GM12864 (cell line): ENCODE data around the gene RSPRY1.

Experiments
- DNase-seq: peaks from one replicate; pipeline ENCODE4 v3.0.0-alpha.2; 2011; ENCODE audit warnings: low read depth
- H3K4me3 ChIP-seq: 2 replicates; pipeline ENCODE4 v1.5.1; 2011; ENCODE audit warnings: mild to moderate bottlenecking, low read depth, low read length, control low read depth
- CTCF ChIP-seq: IDR thresholded peaks from 2 replicates; pipeline ENCODE4 v1.5.1; 2011; ENCODE audit warnings: low read depth, mild to moderate bottlenecking, moderate library complexity, low read length, control low read depth, inconsistent platforms; ENCODE audit errors: missing control alignments

The RSPRY1 gene

DNA sequence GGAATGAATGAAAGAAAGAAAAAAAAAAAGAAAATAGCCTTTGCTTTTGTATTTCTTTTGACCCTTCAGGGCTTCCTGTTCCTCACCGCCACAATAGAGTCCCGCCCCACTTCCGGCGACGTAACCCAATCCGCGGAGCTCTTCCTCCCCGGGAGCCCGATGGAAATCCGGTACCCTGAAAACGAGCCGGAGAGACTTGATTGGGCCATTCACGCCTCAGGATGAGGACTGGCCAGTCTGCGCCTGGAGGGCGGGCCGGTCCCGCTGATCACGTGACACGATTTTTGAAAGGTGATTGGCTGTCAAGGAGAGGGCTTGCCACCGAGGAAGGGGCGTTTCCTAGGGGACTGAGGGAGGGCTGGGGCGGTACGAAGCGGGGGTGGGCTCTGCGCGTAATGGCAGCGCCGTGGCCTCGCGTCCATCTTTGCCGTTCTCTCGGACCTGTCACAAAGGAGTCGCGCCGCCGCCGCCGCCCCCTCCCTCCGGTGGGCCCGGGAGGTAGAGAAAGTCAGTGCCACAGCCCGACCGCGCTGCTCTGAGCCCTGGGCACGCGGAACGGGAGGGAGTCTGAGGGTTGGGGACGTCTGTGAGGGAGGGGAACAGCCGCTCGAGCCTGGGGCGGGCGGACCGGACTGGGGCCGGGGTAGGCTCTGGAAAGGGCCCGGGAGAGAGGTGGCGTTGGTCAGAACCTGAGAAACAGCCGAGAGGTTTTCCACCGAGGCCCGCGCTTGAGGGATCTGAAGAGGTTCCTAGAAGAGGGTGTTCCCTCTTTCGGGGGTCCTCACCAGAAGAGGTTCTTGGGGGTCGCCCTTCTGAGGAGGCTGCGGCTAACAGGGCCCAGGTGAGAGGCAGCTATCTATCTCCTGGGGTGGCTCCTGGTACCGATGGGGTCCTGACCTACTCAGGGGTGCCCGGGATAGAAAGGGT is at the start of gene RSPRY1, which contains the start of gene PSME3IP1:
Gene RSPRY1, plus strand, starts transcription at position 385 of the 927 bp plus-strand sequence. CDS start 18,330 bp downstream, outside the sequence.
Gene PSME3IP1, minus strand, starts transcription at position 95 of the 927 bp plus-strand sequence. CDS start 12,185 bp downstream, outside the sequence.
- peak within 1 kb of the TSS; percentile 83 for H3K4me3 ChIP-seq
- peak; percentile 98 for DNase-seq
- no peak for TF ChIP-seq CTCF

- TF ChIP-seq CTCF, result no peak
- no peak for DNase-seq
These were observed 49.1 kb upstream of the RSPRY1 start for GRCh38 chr16:57137043-57137442.

DNA sequence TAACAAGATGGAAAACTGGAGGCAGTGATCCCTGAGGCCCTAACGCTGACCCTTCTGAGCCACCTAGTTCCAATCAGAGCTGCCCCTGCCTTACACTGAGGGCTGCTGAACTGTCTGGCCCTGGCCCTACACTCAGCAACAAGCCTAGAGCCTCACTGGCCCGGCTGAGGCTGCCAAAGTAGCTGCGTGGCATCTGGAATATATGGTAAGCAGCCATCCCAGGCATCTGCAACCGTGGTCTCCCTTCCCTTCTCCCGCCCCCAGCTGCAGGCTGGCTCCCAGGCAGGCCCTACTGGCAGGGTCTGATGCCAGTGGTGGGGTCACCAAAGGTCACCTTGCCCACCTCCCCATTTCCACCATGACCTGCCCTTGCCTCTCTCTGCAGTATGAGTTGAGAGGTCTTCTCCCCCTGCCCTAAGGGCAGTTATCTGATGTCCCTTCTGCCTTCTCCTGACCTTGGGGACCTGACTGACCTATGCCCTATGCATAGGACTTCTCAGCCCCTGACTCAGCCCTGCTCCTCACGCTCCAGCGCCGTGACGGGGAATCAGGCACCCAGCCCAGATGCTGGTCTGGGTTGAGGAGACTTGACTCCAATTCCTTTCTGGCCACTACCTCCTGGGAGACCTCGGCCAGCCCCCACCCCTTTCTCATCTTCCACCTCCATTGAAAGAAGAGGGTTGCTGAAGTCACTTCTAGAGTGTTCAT is 48.4 kb upstream of the RSPRY1 start:
- H3K4me3 ChIP-seq, result no peak overlapping the region
- no peak for TF ChIP-seq CTCF
- DNase-seq, result no peak

More at GRCh38 chr16:57137043-57137442, 49.1 kb upstream of the RSPRY1 start:
- no peak overlapping the region for H3K4me3 ChIP-seq

- DNase-seq, result no peak
- TF ChIP-seq CTCF, result no peak
- no peak overlapping the region for H3K4me3 ChIP-seq
These were observed 47.7 kb upstream of the RSPRY1 start for GRCh38 chr16:57138281-57138935.

DNA sequence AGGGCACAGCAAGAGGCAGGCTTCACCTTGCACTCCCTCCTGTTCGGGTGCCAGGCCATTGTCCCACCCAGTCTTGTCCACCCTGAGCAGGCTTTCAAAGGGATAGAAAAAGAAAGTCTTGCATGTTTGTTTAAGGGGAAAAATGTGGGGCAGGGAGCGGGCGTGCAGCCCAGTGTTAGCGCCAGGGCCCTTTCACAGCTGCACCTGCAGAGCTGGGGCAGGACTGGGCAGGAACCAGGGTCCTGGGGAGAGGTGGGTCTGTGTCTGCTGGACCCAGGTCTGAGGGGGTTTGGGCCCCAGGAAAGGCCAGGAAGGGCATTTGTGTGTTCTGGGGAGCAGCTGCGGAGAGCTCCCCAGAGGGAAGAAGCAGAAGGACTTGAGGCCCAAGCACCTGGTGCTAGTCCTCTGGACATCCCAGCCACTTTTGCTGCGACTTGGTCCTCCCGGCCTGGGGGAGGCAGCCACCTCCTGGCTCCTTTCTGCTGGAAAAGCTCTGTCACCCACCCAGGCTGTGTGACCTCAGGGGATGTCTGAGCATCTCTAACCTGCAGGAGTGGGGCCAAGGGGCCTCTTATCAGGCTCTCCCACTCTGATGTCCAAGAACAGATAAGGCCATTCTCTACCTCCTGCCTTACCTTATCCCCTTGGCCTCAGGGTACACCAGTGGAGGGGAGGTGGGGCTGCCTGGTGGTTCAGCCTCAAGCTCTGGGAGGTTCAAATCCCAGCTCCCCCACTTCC is 45.0 kb upstream of the RSPRY1 start:
- no peak for DNase-seq
- no peak overlapping the region for H3K4me3 ChIP-seq

More for the DNA sequence above, 45.0 kb upstream of the RSPRY1 start:
- no peak for TF ChIP-seq CTCF
